ENCODE results near the gene ANKS4B. TPM values are rescaled to one million over a fixed set of nuclear protein-coding genes. Genes with fewer than 3 reads are reported as not detected.
"Not testable (repeated sequence)": the region's sequence is repeated elsewhere in the genome, so short reads cannot be mapped to it uniquely, and the experiment has no call there.

Gene ANKS4B
- polyA plus RNA-seq, 10 donors, result 0.03 to 0.05 (median 0.04) TPM; not detected in 5

DNA sequence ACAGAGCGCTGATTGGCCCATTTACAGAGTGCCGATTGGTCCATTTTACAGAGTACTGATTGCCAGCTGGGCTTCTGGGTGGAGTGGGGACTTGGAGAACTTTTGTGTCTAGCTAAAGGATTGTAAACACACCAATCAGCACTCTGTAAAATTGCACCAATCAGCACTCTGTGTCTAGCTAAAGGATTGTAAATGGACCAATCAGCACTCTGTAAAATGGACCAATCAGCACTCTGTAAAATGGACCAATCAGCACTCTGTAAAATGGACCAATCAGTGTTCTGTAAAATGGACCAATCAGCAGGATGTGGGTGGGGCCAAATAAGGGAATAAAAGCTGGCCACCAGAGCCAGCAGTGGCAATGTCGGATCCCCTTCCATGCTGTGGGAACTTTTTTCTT, 56.3 kb downstream of the ANKS4B start:
- DNase-seq, result not testable (repeated sequence)

DNA sequence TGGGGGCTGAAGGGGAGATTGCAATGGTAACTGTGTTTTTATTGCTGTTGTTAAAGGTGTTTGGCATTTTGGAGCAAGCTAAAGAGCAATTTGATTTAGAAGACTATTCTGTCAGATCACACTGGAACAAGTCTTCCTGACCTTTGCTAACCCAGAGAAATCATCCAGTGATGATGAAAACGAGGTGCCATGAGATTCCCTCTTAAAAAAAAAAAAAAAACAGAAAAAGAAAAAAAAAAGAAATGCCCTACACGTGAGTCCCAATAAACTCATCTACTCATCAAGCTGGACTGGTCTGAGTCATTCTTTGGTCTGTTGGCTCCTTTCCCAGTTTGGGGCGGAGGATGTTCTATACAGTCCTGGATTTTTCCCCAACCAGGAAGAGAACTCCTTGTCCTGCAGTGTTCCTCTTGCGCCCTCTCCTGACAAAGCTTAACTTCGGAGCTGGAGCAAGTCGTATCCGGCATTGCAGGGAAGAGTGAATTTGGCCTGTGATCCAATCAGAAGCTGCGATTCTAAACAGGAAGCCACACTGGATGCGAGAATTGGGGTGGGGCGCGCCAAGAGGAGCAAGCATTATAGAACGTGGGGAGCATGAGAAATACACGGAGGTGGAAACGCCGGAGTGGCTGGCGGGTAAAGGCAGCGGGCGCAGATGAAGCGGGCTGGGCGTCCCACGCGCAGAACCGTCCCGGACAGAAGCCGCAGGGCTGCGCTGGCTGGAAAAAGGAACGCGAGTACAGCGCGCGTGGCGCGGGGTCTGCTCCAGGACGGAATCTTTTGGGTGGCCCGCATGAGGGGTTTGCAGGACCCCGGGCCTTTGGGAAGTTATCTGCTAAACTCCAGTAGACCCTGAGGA, 67.0 kb downstream of the ANKS4B start:
- DNase-seq, result peak; percentile 98 to 100 (median 99)

DNA sequence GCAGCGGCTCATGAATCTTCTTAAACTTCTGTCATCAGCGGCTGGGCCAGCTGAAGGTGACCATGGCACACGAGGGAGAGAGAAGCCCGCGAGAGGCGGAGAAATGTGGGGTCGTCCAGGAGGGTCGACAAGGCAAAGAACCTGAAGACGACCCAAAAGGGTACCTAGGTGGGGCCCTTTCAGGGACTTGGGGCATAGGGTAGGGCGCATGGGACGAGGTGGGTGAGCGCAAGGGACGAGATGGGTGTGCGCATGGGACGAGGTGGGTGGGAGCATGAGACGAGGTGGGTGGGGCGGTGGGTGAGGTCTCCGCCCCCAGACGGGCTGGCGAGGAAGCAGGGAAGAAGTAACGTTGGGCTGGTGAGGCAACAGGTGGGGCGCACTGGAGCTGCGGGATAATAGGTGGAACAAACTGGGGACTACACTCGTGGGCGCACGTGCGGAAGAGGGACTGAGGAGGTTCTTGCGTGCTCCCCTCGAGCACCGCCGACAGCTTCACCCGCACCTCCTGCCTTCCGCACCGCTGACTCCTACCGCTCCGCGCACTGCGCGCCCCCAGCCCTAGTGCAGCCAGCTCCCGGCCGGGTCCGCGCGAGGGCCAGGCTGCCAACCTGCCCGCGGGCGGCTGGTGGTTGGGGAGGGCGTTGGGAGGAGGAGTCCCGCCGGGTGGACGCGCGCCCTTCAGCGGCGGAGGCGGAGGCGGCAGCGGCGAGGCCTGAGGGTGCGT, 67.8 kb downstream of the ANKS4B start:
- peak; percentile 22 to 76 (median 47) for DNase-seq

DNA sequence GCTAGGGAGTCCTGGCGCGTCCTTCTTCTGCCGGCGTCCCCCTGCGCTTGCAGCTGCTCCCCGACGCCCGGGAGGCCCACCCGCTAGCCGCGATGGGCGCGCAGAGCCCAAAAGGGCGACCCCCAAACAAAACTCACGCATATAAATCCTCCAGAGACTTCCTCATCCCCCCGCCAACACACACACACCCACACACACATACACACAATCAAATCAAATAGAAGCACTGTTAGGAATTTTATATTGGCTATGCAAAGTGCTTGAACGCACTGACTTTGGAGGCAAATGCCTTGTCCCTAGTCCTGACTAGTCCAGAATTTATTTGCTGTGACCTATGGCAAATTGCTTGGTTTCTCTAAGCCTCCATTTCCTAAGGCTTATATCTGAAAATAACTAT, 68.4 kb downstream of the ANKS4B start:
- no peak for DNase-seq

DNA sequence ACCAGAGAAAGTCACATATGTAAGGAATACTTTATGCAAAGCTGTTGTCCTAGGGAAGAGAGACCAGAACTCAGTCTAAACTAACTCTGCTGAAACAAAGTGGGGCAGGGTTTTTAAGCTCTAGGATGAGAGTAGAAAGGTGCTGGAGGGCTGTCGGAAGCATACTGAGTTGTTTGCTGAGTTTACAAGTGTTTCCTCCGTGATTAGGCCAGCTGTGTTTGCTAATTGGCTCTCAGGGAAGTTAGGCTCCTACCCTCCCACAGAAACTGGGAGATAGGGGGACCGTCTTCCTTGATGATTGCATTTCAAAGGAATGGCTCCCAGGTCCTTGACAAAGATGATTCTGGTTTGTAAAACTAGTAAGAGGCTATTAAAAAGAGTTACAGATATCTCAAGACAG, 69.0 kb downstream of the ANKS4B start:
- no peak for DNase-seq

DNA sequence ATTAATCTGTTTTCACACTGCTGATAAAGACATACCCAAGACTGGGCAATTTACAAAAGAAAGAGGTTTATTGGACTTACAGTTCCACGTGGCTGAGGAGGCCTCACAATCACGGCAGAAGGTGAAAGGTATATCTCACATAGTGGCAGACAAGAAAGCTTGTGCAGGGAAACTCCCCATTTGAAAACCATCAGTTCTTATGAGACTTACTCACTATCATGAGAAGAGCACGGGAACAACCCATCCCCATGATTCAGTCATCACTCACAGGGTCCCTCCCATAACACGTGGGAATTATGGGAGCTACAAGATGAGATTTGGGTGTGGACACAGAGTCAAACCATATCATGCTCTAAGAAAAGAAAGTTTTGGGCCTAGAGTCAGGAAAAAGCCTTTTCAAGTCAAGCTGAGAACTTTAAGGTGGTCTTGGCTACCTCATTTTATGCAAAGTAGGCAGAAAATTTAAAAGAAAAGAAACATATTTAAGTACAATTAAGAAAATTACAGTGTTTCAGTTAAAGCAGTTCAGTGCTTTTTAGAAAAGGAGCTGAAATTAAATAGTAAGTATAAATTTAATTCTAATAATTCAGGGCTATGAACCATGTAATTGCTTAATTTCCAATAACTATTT, 69.5 kb downstream of the ANKS4B start:
- no peak for DNase-seq

Other genes starting within 250 kb of the ANKS4B start
- under 1 TPM; 0.03 to 0.54 (median 0.25) TPM for gene DNAH3, start 82.9 kb upstream of the ANKS4B start, polyA plus RNA-seq (ENCODE audit: insufficient read length in 10 of 10)
- 10 to 100 TPM; 25.6 to 46.7 (median 41.3) TPM for gene LDAF1, start 75.0 kb upstream of the ANKS4B start, polyA plus RNA-seq (ENCODE audit: insufficient read length in 10 of 10)
- 1 to 10 TPM in 1 of 10 donors, under 1 TPM in 8, not detected in 1; 0.13 to 1.1 (median 0.35) TPM for gene ZP2, start 22.1 kb upstream of the ANKS4B start, polyA plus RNA-seq (ENCODE audit: insufficient read length in 10 of 10)
- 1 to 10 TPM in 2 of 10 donors, under 1 TPM in 4, not detected in 4; 0.11 to 2.2 (median 0.64) TPM for gene CRYM, start 44.6 kb downstream of the ANKS4B start, polyA plus RNA-seq (ENCODE audit: insufficient read length in 10 of 10)

Measured in muscle of back (tissue), 11 donors.